Mononuclear cell (primary cell): ENCODE measurements around the gene ZNF296. TPM values are rescaled to one million over a fixed set of nuclear protein-coding genes. Genes with fewer than 3 reads are reported as not detected.

Experiments used
- H3K27me3 ChIP-seq: 2 replicates; pipeline ENCODE4 v1.6.0; 2011; ENCODE audit warnings: low read length, control low read depth; ENCODE audit not compliant: insufficient read depth
- H3K4me1 ChIP-seq: 2 replicates; pipeline ENCODE4 v1.5.1; 2011; ENCODE audit warnings: mild to moderate bottlenecking, low read length, control low read depth; ENCODE audit not compliant: insufficient read depth
- H3K4me3 ChIP-seq: 2 replicates; pipeline ENCODE4 v1.5.1; 2011; ENCODE audit warnings: mild to moderate bottlenecking, low read length, moderate library complexity
- H3K9me3 ChIP-seq: 2 replicates; pipeline ENCODE4 v1.5.1; 2011; ENCODE audit warnings: low read depth, mild to moderate bottlenecking, control low read depth, low read length
- total RNA-seq: library from RNA; depleted of rRNA; stranded (reverse); fragments of >200 nt; gene quantifications from one replicate; pipeline ENCODE4 v1.2.3, GENCODE V29; 2012

Gene ZNF296
- total RNA-seq, 1 donor = 1.2 TPM

- no peaks in the 10 kb centered on the region for H3K9me3 ChIP-seq
- peaks cover 45% of the 10 kb centered on the region for H3K4me1 ChIP-seq
- H3K27me3 ChIP-seq = no peaks in the 10 kb centered on the region
- peak overlapping the region; percentile 98 for H3K4me3 ChIP-seq
These were observed 36.1 kb downstream of the ZNF296 start for GRCh38 chr19:45040059-45040771.

GRCh38 chr19:45038931-45039893 is 37.1 kb downstream of the ZNF296 start, which contains the start of gene CLASRP:
Gene CLASRP, plus strand, starts transcription at chr19:45039045. Its CDS starts 1,168 bp downstream, at chr19:45040213.
- no peaks in the 10 kb centered on the region for H3K9me3 ChIP-seq
- H3K4me1 ChIP-seq = peaks cover 38% of the 10 kb centered on the region
- peak within 1 kb of the TSS; percentile 98 for H3K4me3 ChIP-seq
- no peaks in the 10 kb centered on the region for H3K27me3 ChIP-seq

GRCh38 chr19:45037393-45038169 is 38.7 kb downstream of the ZNF296 start:
- Histone ChIP-seq H3K27me3 (no peaks in the 10 kb centered on the region), H3K4me1 (peaks cover 38% of the 10 kb centered on the region), H3K4me3 (no peak overlapping the region), H3K9me3 (no peaks in the 10 kb centered on the region)

GRCh38 chr19:45035755-45036154 is 40.5 kb downstream of the ZNF296 start:
- Histone ChIP-seq H3K27me3 (no peaks in the 10 kb centered on the region), H3K9me3 (no peaks in the 10 kb centered on the region), H3K4me1 (peaks cover 24% of the 10 kb centered on the region), H3K4me3 (no peak overlapping the region)

GRCh38 chr19:45032421-45032820 is 43.9 kb downstream of the ZNF296 start:
- no peak overlapping the region for H3K4me3 ChIP-seq
- H3K27me3 ChIP-seq = no peaks in the 10 kb centered on the region
- H3K9me3 ChIP-seq = no peaks in the 10 kb centered on the region
- H3K4me1 ChIP-seq = no peaks in the 10 kb centered on the region

GRCh38 chr19:45030825-45031224 is 45.5 kb downstream of the ZNF296 start:
- Histone ChIP-seq H3K9me3 (no peaks in the 10 kb centered on the region), H3K4me1 (no peaks in the 10 kb centered on the region), H3K4me3 (no peak overlapping the region), H3K27me3 (no peaks in the 10 kb centered on the region)

GRCh38 chr19:45027371-45027770 is 48.9 kb downstream of the ZNF296 start:
- Histone ChIP-seq H3K4me3 (no peak overlapping the region), H3K27me3 (no peaks in the 10 kb centered on the region), H3K9me3 (no peaks in the 10 kb centered on the region), H3K4me1 (no peaks in the 10 kb centered on the region)

GRCh38 chr19:45025264-45025663 is 51.0 kb downstream of the ZNF296 start:
- no peaks in the 10 kb centered on the region for H3K27me3 ChIP-seq
- no peak overlapping the region for H3K4me3 ChIP-seq
- H3K4me1 ChIP-seq = no peaks in the 10 kb centered on the region
- H3K9me3 ChIP-seq = no peaks in the 10 kb centered on the region

GRCh38 chr19:45023048-45023447 is 53.2 kb downstream of the ZNF296 start:
- Histone ChIP-seq H3K4me3 (no peak overlapping the region), H3K4me1 (no peaks in the 10 kb centered on the region), H3K27me3 (no peaks in the 10 kb centered on the region), H3K9me3 (no peaks in the 10 kb centered on the region)

- Histone ChIP-seq H3K9me3 (no peaks in the 10 kb centered on the region), H3K27me3 (no peaks in the 10 kb centered on the region), H3K4me1 (peaks cover 3% of the 10 kb centered on the region), H3K4me3 (no peak overlapping the region)
These were observed 54.3 kb downstream of the ZNF296 start for GRCh38 chr19:45021971-45022370.

Other genes starting within 250 kb of the ZNF296 start
- gene NECTIN2, start 230.2 kb downstream of the ZNF296 start, total RNA-seq = 22.1 TPM
- gene TOMM40, start 185.2 kb downstream of the ZNF296 start, total RNA-seq = 23.4 TPM
- 0.94 TPM for gene APOE, start 170.7 kb downstream of the ZNF296 start, total RNA-seq
- not detected for gene APOC1, start 161.9 kb downstream of the ZNF296 start, total RNA-seq
- gene APOC4, start 134.2 kb downstream of the ZNF296 start, total RNA-seq = not detected
- not detected for gene APOC2, start 130.4 kb downstream of the ZNF296 start, total RNA-seq
- 29.1 TPM for gene CLPTM1, start 121.1 kb downstream of the ZNF296 start, total RNA-seq
- gene RELB, start 75.0 kb downstream of the ZNF296 start, total RNA-seq = 42.9 TPM
- 49.4 TPM for gene CLASRP, start 37.4 kb downstream of the ZNF296 start, total RNA-seq
- gene GEMIN7, start 2.8 kb upstream of the ZNF296 start, total RNA-seq = 4.1 TPM
- 14.0 TPM for gene PPP1R37, start 16.7 kb upstream of the ZNF296 start, total RNA-seq
- gene NKPD1, start 84.5 kb upstream of the ZNF296 start, total RNA-seq = 0.84 TPM
- 30.9 TPM for gene TRAPPC6A, start 101.8 kb upstream of the ZNF296 start, total RNA-seq
- gene BLOC1S3, start 102.3 kb upstream of the ZNF296 start, total RNA-seq = 7.3 TPM
- gene EXOC3L2, start 168.9 kb upstream of the ZNF296 start, total RNA-seq = 0.31 TPM
- 12.9 TPM for gene MARK4, start 174.8 kb upstream of the ZNF296 start, total RNA-seq
- gene CKM, start 246.4 kb upstream of the ZNF296 start, total RNA-seq = not detected